ENCODE results near the gene LARP4B.
"Not testable (repeated sequence)": the region's sequence is repeated elsewhere in the genome, so short reads cannot be mapped to it uniquely, and the experiment has no call there.

Gene LARP4B

DNA sequence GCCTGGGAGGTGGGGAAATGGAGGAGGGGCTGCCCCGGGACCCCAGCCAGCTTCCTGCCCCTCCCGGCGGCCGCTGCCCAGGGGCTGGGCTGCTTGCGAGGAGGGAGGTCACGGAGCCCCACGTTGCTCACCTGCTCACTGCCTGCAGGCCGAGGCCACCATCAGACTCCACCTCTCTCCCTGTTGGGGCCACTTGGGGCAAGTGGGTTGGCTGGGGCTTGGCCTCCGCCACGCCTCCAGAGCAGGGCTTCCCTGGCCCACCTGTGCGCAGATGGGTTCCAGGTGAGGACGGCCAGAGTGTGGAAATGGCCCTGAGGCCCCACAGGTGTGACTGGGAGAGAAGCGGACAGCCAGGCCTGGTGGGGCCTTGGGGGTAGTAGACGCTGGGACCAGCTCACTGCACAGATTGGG is 159.3 kb downstream of the LARP4B start:
- Histone ChIP-seq H3K9ac (ENCODE audit: low read length) (no peak overlapping the region), H3K4me3 (ENCODE audit: low read length) (no peak overlapping the region), H3K36me3 (ENCODE audit: control insufficient read depth, insufficient read depth, low read length, severe bottlenecking) (no peaks in the 10 kb centered on the region), H3K4me1 (ENCODE audit: control insufficient read depth, insufficient read depth, low read length) (peaks cover 3% of the 10 kb centered on the region), H3K27me3 (replicated peaks; ENCODE audit: control insufficient read depth, insufficient read depth, low read length) (peaks cover 16% of the 10 kb centered on the region), H3K9me3 (ENCODE audit: control insufficient read depth, low read length) (peaks cover 30% of the 10 kb centered on the region)
- DNase-seq (ENCODE audit: low read depth), result no peak

- H3K9me3 ChIP-seq (ENCODE audit: control insufficient read depth, low read length), result peaks cover 31% of the 10 kb centered on the region
- H3K36me3 ChIP-seq (ENCODE audit: control insufficient read depth, insufficient read depth, low read length, severe bottlenecking), result no peaks in the 10 kb centered on the region
- H3K9ac ChIP-seq (ENCODE audit: low read length), result no peak overlapping the region
- DNase-seq (ENCODE audit: low read depth), result no peak
- peaks cover 16% of the 10 kb centered on the region for H3K27me3 ChIP-seq (replicated peaks; ENCODE audit: control insufficient read depth, insufficient read depth, low read length)
- H3K4me1 ChIP-seq (ENCODE audit: control insufficient read depth, insufficient read depth, low read length), result peaks cover 3% of the 10 kb centered on the region
- no peak overlapping the region for H3K4me3 ChIP-seq (ENCODE audit: low read length)
These were observed 159.9 kb downstream of the LARP4B start for GRCh38 chr10:771647-772046.

- Histone ChIP-seq H3K27me3 (replicated peaks; ENCODE audit: control insufficient read depth, insufficient read depth, low read length) (peaks cover 16% of the 10 kb centered on the region), H3K4me3 (ENCODE audit: low read length) (no peak overlapping the region), H3K9me3 (ENCODE audit: control insufficient read depth, low read length) (peaks cover 31% of the 10 kb centered on the region)
These were observed 160.5 kb downstream of the LARP4B start for GRCh38 chr10:770975-771374.

DNA sequence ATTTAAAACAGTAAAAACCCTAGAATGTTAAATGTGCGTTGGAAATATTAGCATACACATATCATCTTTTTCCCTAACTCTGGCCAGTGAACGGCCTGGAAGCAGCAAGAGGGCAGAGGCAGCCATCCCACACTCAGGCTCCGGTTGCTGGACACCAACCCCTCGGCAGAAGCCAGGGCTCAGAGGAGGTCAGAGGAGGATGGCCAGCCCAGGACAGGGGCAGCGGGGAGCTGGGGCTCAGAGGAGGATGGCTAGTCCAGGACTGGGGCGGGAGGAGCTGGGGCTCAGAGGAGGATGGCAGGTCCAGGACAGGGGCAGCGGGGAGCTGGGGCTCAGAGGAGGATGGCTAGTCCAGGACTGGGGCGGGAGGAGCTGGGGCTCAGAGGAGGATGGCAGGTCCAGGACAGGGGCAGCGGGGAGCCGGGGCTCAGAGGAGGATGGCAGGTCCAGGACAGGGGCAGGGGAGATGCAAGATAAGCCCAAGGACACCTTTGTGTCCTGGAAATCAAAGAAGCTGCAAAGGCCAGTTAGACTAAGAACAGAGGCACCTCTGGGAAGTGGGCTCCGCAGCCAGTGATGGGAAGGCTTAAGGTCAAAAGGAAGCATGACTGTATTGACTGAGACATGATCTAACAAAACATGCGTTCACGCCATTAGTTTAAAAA is 161.3 kb downstream of the LARP4B start:
- peaks cover 15% of the 10 kb centered on the region for H3K27me3 ChIP-seq (replicated peaks; ENCODE audit: control insufficient read depth, insufficient read depth, low read length)

More at GRCh38 chr10:770975-771374, 160.5 kb downstream of the LARP4B start:
- Histone ChIP-seq H3K36me3 (ENCODE audit: control insufficient read depth, insufficient read depth, low read length, severe bottlenecking) (no peaks in the 10 kb centered on the region), H3K9ac (ENCODE audit: low read length) (no peak overlapping the region), H3K4me1 (ENCODE audit: control insufficient read depth, insufficient read depth, low read length) (peaks cover 3% of the 10 kb centered on the region)
- no peak for DNase-seq (ENCODE audit: low read depth)

DNA sequence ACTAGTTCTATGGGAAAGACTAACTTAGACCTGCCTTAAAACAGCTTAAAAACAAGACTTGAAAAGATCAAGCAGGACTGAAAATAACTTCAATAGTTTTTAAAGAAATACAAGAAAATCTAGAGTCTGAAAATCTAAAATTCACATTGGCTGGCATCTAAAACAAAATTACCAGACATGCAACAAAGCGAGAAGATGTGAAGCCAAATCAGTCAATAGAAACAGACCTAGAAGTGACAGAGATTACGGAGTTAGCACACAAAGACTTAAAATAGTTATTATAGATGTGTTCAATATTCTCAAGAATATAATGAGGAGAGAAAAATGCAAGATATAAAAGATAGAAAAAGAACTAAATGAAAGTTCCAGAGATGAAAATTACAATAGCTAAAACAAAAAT is 163.7 kb downstream of the LARP4B start:
- Histone ChIP-seq H3K9me3 (ENCODE audit: control insufficient read depth, low read length) (peaks cover 46% of the 10 kb centered on the region), H3K36me3 (ENCODE audit: control insufficient read depth, insufficient read depth, low read length, severe bottlenecking) (no peaks in the 10 kb centered on the region), H3K4me1 (ENCODE audit: control insufficient read depth, insufficient read depth, low read length) (no peaks in the 10 kb centered on the region), H3K4me3 (ENCODE audit: low read length) (no peak overlapping the region), H3K9ac (ENCODE audit: low read length) (no peak overlapping the region), H3K27me3 (replicated peaks; ENCODE audit: control insufficient read depth, insufficient read depth, low read length) (no peaks in the 10 kb centered on the region)
- DNase-seq (ENCODE audit: low read depth), result no peak

More for the DNA sequence above, 161.3 kb downstream of the LARP4B start:
- DNase-seq (ENCODE audit: low read depth); H3K9ac ChIP-seq (ENCODE audit: low read length); H3K4me3 ChIP-seq (ENCODE audit: low read length); H3K4me1 ChIP-seq (ENCODE audit: control insufficient read depth, insufficient read depth, low read length); H3K36me3 ChIP-seq (ENCODE audit: control insufficient read depth, insufficient read depth, low read length, severe bottlenecking): not testable (repeated sequence)
- peaks cover 31% of the 10 kb centered on the region for H3K9me3 ChIP-seq (ENCODE audit: control insufficient read depth, low read length)

DNA sequence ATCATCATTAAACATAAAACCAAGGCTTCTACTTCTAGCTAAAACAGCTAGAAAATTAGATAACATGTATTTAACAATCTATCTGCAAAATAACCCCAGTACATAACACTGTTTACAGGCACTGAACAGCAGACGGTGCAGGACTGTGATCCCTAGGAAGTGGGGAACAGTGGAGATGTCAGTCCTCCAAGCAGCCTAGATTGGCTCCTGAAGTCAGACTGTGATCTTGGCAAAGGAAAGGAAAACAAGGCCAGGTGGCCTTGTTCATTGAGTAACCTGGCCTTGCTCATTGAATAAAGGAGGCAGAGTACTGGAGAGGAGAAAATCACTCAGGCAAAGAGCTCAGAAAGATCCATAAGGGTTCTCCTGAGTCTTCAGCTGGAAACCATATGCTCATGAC is 164.3 kb downstream of the LARP4B start:
- Histone ChIP-seq H3K27me3 (replicated peaks; ENCODE audit: control insufficient read depth, insufficient read depth, low read length) (no peaks in the 10 kb centered on the region), H3K4me3 (ENCODE audit: low read length) (no peak overlapping the region), H3K36me3 (ENCODE audit: control insufficient read depth, insufficient read depth, low read length, severe bottlenecking) (no peaks in the 10 kb centered on the region), H3K9ac (ENCODE audit: low read length) (no peak overlapping the region), H3K4me1 (ENCODE audit: control insufficient read depth, insufficient read depth, low read length) (no peaks in the 10 kb centered on the region), H3K9me3 (ENCODE audit: control insufficient read depth, low read length) (peaks cover 52% of the 10 kb centered on the region)
- DNase-seq (ENCODE audit: low read depth), result no peak

GRCh38 chr10:761376-761775 is 170.1 kb downstream of the LARP4B start:
- Histone ChIP-seq H3K4me1 (ENCODE audit: control insufficient read depth, insufficient read depth, low read length) (no peaks in the 10 kb centered on the region), H3K9ac (ENCODE audit: low read length) (no peak overlapping the region), H3K27me3 (replicated peaks; ENCODE audit: control insufficient read depth, insufficient read depth, low read length) (peaks cover 4% of the 10 kb centered on the region), H3K4me3 (ENCODE audit: low read length) (no peak overlapping the region), H3K9me3 (ENCODE audit: control insufficient read depth, low read length) (peaks cover 42% of the 10 kb centered on the region), H3K36me3 (ENCODE audit: control insufficient read depth, insufficient read depth, low read length, severe bottlenecking) (no peaks in the 10 kb centered on the region)
- DNase-seq (ENCODE audit: low read depth), result no peak

DNA sequence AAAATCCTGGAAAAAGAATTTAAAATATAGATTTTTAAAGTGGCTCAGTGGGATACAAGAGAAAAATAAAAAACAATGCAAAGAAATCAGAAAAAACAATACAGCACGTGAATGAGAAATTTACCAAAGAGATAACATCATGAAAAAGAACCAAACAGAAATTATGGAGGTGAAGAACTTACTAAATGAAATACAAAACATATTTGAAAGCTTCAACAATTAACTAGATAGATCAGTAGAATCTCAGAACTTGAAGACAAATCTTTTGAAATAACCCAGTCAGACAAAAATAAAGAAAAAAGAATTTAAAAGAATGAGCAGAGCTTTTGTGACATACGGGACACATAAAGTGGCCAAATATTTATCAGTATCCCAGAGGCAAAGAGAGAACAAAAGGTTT is 170.9 kb downstream of the LARP4B start:
- H3K4me3 ChIP-seq (ENCODE audit: low read length), result peak overlapping the region; percentile 7
- DNase-seq (ENCODE audit: low read depth), result no peak
- H3K9me3 ChIP-seq (ENCODE audit: control insufficient read depth, low read length), result peaks cover 43% of the 10 kb centered on the region
- H3K36me3 ChIP-seq (ENCODE audit: control insufficient read depth, insufficient read depth, low read length, severe bottlenecking), result no peaks in the 10 kb centered on the region
- no peak overlapping the region for H3K9ac ChIP-seq (ENCODE audit: low read length)
- H3K27me3 ChIP-seq (replicated peaks; ENCODE audit: control insufficient read depth, insufficient read depth, low read length), result peaks cover 4% of the 10 kb centered on the region
- no peaks in the 10 kb centered on the region for H3K4me1 ChIP-seq (ENCODE audit: control insufficient read depth, insufficient read depth, low read length)

DNA sequence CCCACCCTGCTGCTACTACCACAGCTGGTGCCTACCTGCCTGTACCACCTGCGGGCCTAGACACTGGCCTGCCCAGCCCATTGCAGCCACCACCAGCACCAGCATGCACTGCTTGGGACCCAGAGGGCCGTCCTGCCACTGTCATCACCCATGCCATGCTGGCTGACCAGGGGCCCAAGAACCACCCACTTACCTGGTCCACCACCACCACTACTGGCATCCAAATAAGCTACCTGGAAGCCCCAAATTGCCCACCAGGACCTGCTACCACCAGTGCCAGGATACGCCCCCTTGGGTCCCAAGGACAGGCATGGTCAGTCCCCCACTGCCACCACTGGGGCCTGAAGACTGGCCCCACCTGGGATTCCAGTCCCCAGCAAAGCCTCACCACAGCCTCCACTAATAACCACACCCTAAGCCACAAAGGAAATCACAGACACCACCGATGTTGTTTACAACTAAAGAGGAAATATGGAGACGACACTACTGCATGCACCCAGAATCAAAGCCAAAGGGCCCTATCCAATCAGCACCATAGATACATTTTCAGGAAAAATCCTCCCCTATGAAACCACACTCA is 171.5 kb downstream of the LARP4B start:
- no peak overlapping the region for H3K4me3 ChIP-seq (ENCODE audit: low read length)
- no peak overlapping the region for H3K9ac ChIP-seq (ENCODE audit: low read length)
- peaks cover 4% of the 10 kb centered on the region for H3K27me3 ChIP-seq (replicated peaks; ENCODE audit: control insufficient read depth, insufficient read depth, low read length)
- no peaks in the 10 kb centered on the region for H3K36me3 ChIP-seq (ENCODE audit: control insufficient read depth, insufficient read depth, low read length, severe bottlenecking)
- no peaks in the 10 kb centered on the region for H3K4me1 ChIP-seq (ENCODE audit: control insufficient read depth, insufficient read depth, low read length)
- DNase-seq (ENCODE audit: low read depth), result no peak
- H3K9me3 ChIP-seq (ENCODE audit: control insufficient read depth, low read length), result peaks cover 47% of the 10 kb centered on the region

Measured in adipocyte (in vitro differentiated cells).